K562 (cell line): ENCODE measurements around the gene BHLHE40. TPM values are rescaled to one million over a fixed set of nuclear protein-coding genes. Genes with fewer than 3 reads are reported as not detected.

Source experiments
- ARID4B ChIP-seq: sonication (generic); formaldehyde crosslinking; IDR thresholded peaks from 2 replicates; pipeline ENCODE4 v1.8.0; 2022; ENCODE audit warnings: mild to moderate bottlenecking, missing genetic modification reagents
- ATF1 ChIP-seq, 2 experiments: fragments of 450-650 bp in 1 of 2; IDR thresholded peaks; 2 replicates each; pipeline ENCODE4 v1.6.1; 2016; ENCODE audit warnings: missing compliant biosample characterization in 1 of 2, missing genetic modification characterization in 1 of 2
- BCOR ChIP-seq: fragments of 450-650 bp; IDR thresholded peaks from 2 replicates; pipeline ENCODE4 v1.6.1; 2016
- DLX4 ChIP-seq: fragments of 250-450 bp; sonication (Bioruptor Pico); IDR thresholded peaks from 2 replicates; pipeline ENCODE4 v1.6.1; 2021; ENCODE audit warnings: mild to moderate bottlenecking
- ELF4 ChIP-seq: fragments of 450-650 bp; formaldehyde crosslinking; IDR thresholded peaks from 2 replicates; pipeline ENCODE4 v1.4.0; 2022; ENCODE audit warnings: missing genetic modification characterization
- ETS2 ChIP-seq: IDR thresholded peaks from 2 replicates; pipeline ENCODE4 v1.6.1; 2016; ENCODE audit warnings: borderline replicate concordance, missing genetic modification characterization, mild to moderate bottlenecking, moderate library complexity, missing compliant biosample characterization; ENCODE audit not compliant: poor library complexity, severe bottlenecking
- HDAC1 ChIP-seq, 2 experiments: fragments of 450-650 bp; IDR thresholded peaks; 2 replicates each; pipeline ENCODE4 v1.6.1; 2016 to 2017; ENCODE audit warnings: inconsistent platforms in 1 of 2, mild to moderate bottlenecking in 1 of 2, moderate library complexity in 1 of 2
- KDM1A ChIP-seq, 2 experiments: fragments of 450-650 bp; IDR thresholded peaks; 2 replicates each; pipeline ENCODE4 v1.6.1; 2016; ENCODE audit warnings: mild to moderate bottlenecking in 2 of 2
- MAZ ChIP-seq, 2 experiments: fragments of 450-650 bp in 1 of 2; sonication (generic) in 1 of 2; formaldehyde crosslinking; IDR thresholded peaks in 1 of 2; conservative IDR thresholded peaks in 1 of 2; 2 replicates each; pipeline versions ENCODE4 v1.4.0 to v1.5.0; 2020; ENCODE audit warnings: mild to moderate bottlenecking in 1 of 2, missing genetic modification reagents in 1 of 2
- MEIS2 ChIP-seq: fragments of 450-650 bp; IDR thresholded peaks from 2 replicates; pipeline ENCODE4 v1.6.1; 2014; ENCODE audit warnings: mild to moderate bottlenecking; ENCODE audit not compliant: partially characterized antibody
- MLLT1 ChIP-seq, 2 experiments: fragments of 450-650 bp; IDR thresholded peaks; 2 replicates each; pipeline ENCODE4 v1.6.1; 2016
- NFRKB ChIP-seq: fragments of 450-650 bp; IDR thresholded peaks from 2 replicates; pipeline ENCODE4 v1.6.1; 2016; ENCODE audit warnings: low read depth
- NR3C1 ChIP-seq: sonication (generic); formaldehyde crosslinking; IDR thresholded peaks from 2 replicates; pipeline ENCODE4 v1.8.1; 2022; ENCODE audit warnings: missing genetic modification reagents
- RB1 ChIP-seq: fragments of 450-650 bp; IDR thresholded peaks from 2 replicates; pipeline ENCODE4 v1.6.1; 2017; ENCODE audit warnings: low read depth, mild to moderate bottlenecking
- SRSF3 ChIP-seq: fragments of 200-400 bp; formaldehyde crosslinking; IDR thresholded peaks from 2 replicates; pipeline ENCODE4 v1.6.1; 2016; ENCODE audit warnings: mild to moderate bottlenecking, low read length, moderate library complexity; ENCODE audit not compliant: insufficient read depth
- TARDBP ChIP-seq: fragments of 450-650 bp; IDR thresholded peaks from 2 replicates; pipeline ENCODE4 v1.6.1; 2016
- TBL1XR1 ChIP-seq, 2 experiments: IDR thresholded peaks; 2 replicates each; pipeline ENCODE4 v1.6.1; 2012; ENCODE audit warnings: improper control_type of control experiment in 2 of 2, low read length in 2 of 2, mild to moderate bottlenecking in 1 of 2
- TEAD4 ChIP-seq, 2 experiments: sonication (generic) in 1 of 2; formaldehyde crosslinking in 1 of 2; IDR thresholded peaks; 2 replicates each; pipeline versions ENCODE4 v1.6.1 to v1.8.0; 2012 to 2022; ENCODE audit warnings: borderline replicate concordance in 1 of 2, inconsistent platforms in 1 of 2, low read length in 1 of 2, mild to moderate bottlenecking in 1 of 2, missing genetic modification reagents in 1 of 2
- ZC3H8 ChIP-seq: fragments of 450-650 bp; IDR thresholded peaks from 2 replicates; pipeline ENCODE4 v1.6.1; 2017
- ZFP1 ChIP-seq: fragments of 450-650 bp; formaldehyde crosslinking; IDR thresholded peaks from 2 replicates; pipeline ENCODE4 v1.4.0; 2020; ENCODE audit warnings: mild to moderate bottlenecking, mixed read lengths
- ZNF124 ChIP-seq: sonication (generic); formaldehyde crosslinking; IDR thresholded peaks from 2 replicates; pipeline ENCODE4 v1.8.1; 2022; ENCODE audit warnings: missing genetic modification reagents
- ZNF655 ChIP-seq: fragments of 250-450 bp; sonication (Bioruptor Pico); IDR thresholded peaks from 2 replicates; pipeline ENCODE4 v1.5.0; 2021
- ZNF785 ChIP-seq: fragments of 250-450 bp; sonication (Bioruptor Pico); IDR thresholded peaks from 2 replicates; pipeline ENCODE4 v1.4.0; 2020; ENCODE audit warnings: mild to moderate bottlenecking
- polyA plus RNA-seq, 8 experiments: library from polyadenylated mRNA; depleted of rRNA in 4 of 8; stranded (reverse) in 5 of 8; unstranded in 3 of 8; fragments of >200 nt; fragmentation: Nextera tagmentation in 2 of 8; fragmentation: Illumina TruSeq in 1 of 8; extraction: Ambion mirVana in 2 of 8; extraction: Trizol in 1 of 8; gene quantifications; 2 replicates each; pipeline versions ENCODE4 v1.2.1 to v1.2.3, GENCODE V29; 2011 to 2014; ENCODE audit warnings: inconsistent platforms in 1 of 8, missing spikeins in 1 of 8
- total RNA-seq, 7 experiments: library from RNA; depleted of rRNA in 6 of 7; stranded (reverse); fragments of >200 nt in 6 of 7; fragmentation: Illumina TruSeq in 2 of 7; extraction: Trizol in 2 of 7; gene quantifications; 2 replicates each; pipeline versions ENCODE4 v1.2.1 to v1.2.3, GENCODE V29; 2011 to 2021; ENCODE audit warnings: low replicate concordance in 1 of 7

BHLHE40 gene
- total and polyA plus RNA-seq, 9 of the 15 experiments (the other 6 are each of a cell fraction or from before 2014, with no cell fraction given), result 12.0 to 83.9 (median 31.4) TPM

- peak; percentile 87 for TF ChIP-seq NFRKB
- no peak for TF ChIP-seq ZNF124 (CRISPR knock-in tag)
- no peak for TF ChIP-seq KDM1A (IDR thresholded peaks at IDR 0.05)
- no peak for TF ChIP-seq ATF1 (CRISPR knock-in tag; IDR thresholded peaks at IDR 0.05)
- no peak for TF ChIP-seq ATF1 (tag; IDR thresholded peaks at IDR 0.05)
- TF ChIP-seq BCOR, result 0 out of 2 replicates have a peak, but pooled peaks have one; percentile 22
- TF ChIP-seq MLLT1 (IDR thresholded peaks at IDR 0.05), result peak in 1 of 2 experiments; percentile 40; a peak in 2 of 4 replicates
- no peak for TF ChIP-seq TBL1XR1 (IDR thresholded peaks at IDR 0.05; ENCODE audit: low read length in 2 of 2)
- TF ChIP-seq DLX4, result no peak
- TF ChIP-seq SRSF3, result no peak
- TF ChIP-seq MAZ (CRISPR knock-in tag; conservative IDR thresholded peaks at IDR 0.05 in 1 of 2, IDR thresholded peaks at IDR 0.05 in 1 of 2), result peak; percentile 8 to 35; a peak in 1 of 4 replicates
- TF ChIP-seq MEIS2, result no peak
- no peak for TF ChIP-seq ZNF655 (CRISPR knock-in tag)
- TF ChIP-seq NR3C1 (CRISPR knock-in tag), result no peak
- 0 out of 4 replicates have a peak, but pooled peaks of 1 of the 2 experiments have one; percentile 10 for TF ChIP-seq HDAC1 (IDR thresholded peaks at IDR 0.05)
- TF ChIP-seq ARID4B, result no peak
- no peak for TF ChIP-seq ZNF785
- no peak for TF ChIP-seq ETS2
- TF ChIP-seq ELF4 (CRISPR knock-in tag), result peak; percentile 84
- TF ChIP-seq RB1, result no peak
- peak; percentile 26; the same call in 1 of the 2 replicates for TF ChIP-seq TEAD4 (IDR thresholded peaks at IDR 0.05; ENCODE audit: low read length)
- TF ChIP-seq TEAD4 (CRISPR knock-in tag; IDR thresholded peaks at IDR 0.05; ENCODE audit: borderline replicate concordance), result no peak
- TF ChIP-seq ZC3H8, result no peak
- no peak for TF ChIP-seq TARDBP
- TF ChIP-seq ZFP1 (CRISPR knock-in tag), result peak; percentile 60; the same call in 1 of the 2 replicates
Measured at GRCh38 chr3:4996771-4997291, 17.6 kb downstream of the BHLHE40 start (continued).
